HepG2 (cell line): ENCODE data around the gene UNC13D. TPM values are rescaled to one million over a fixed set of nuclear protein-coding genes. Genes with fewer than 3 reads are reported as not detected.

Experiments used
- AGO2 ChIP-seq: fragments of 200-400 bp; formaldehyde crosslinking; optimal IDR thresholded peaks from 2 replicates; pipeline ENCODE3; 2017; ENCODE audit warnings: mild to moderate bottlenecking, low read depth, low read length, moderate library complexity
- ATF3 ChIP-seq: sonication (generic); formaldehyde crosslinking; IDR thresholded peaks from 2 replicates; pipeline ENCODE4 v1.4.0; 2020; ENCODE audit warnings: missing genetic modification reagents
- CREM ChIP-seq, 2 experiments: sonication (generic) in 1 of 2; formaldehyde crosslinking in 1 of 2; IDR thresholded peaks; 2 replicates each; pipeline versions ENCODE4 v1.4.0 to v1.6.1; 2016 to 2020; ENCODE audit warnings: antibody characterized with exemption in 1 of 2, mild to moderate bottlenecking in 1 of 2, missing genetic modification reagents in 1 of 2
- DR1 ChIP-seq: sonication (generic); formaldehyde crosslinking; IDR thresholded peaks from 2 replicates; pipeline ENCODE4 v1.8.0; 2021; ENCODE audit warnings: mild to moderate bottlenecking, missing genetic modification reagents, inconsistent platforms
- E2F5 ChIP-seq: sonication (generic); formaldehyde crosslinking; conservative IDR thresholded peaks from 2 replicates; pipeline ENCODE4 v1.4.0; 2020; ENCODE audit warnings: missing genetic modification reagents
- FOXO1 ChIP-seq: sonication (generic); formaldehyde crosslinking; IDR thresholded peaks from 2 replicates; pipeline ENCODE4 v1.4.0; 2020; ENCODE audit warnings: missing genetic modification reagents
- GATA4 ChIP-seq: sonication (generic); IDR thresholded peaks from 2 replicates; pipeline ENCODE4 v1.6.1; 2016; ENCODE audit warnings: antibody characterized with exemption, low read depth, borderline replicate concordance
- HNRNPL ChIP-seq: fragments of 200-400 bp; formaldehyde crosslinking; IDR thresholded peaks from 2 replicates; pipeline ENCODE4 v1.6.1; 2017; ENCODE audit warnings: mild to moderate bottlenecking, low read depth, low read length
- NR2F6 ChIP-seq, 2 experiments: IDR thresholded peaks; 2 replicates each; pipeline ENCODE4 v1.6.1; 2016; ENCODE audit warnings: antibody characterized with exemption in 1 of 2, mild to moderate bottlenecking in 1 of 2
- RBM22 ChIP-seq: fragments of 200-400 bp; formaldehyde crosslinking; optimal IDR thresholded peaks from 2 replicates; pipeline ENCODE3; 2017; ENCODE audit warnings: mild to moderate bottlenecking, low read length, moderate library complexity
- RERE ChIP-seq: IDR thresholded peaks from 2 replicates; pipeline ENCODE4 v1.6.1; 2016; ENCODE audit warnings: low read depth, missing genetic modification reagents, missing compliant biosample characterization
- SP140L ChIP-seq: sonication (generic); formaldehyde crosslinking; IDR thresholded peaks from 2 replicates; pipeline ENCODE4 v1.4.0; 2020; ENCODE audit warnings: missing genetic modification reagents, borderline replicate concordance
- SPEN ChIP-seq: sonication (generic); formaldehyde crosslinking; IDR thresholded peaks from 2 replicates; pipeline ENCODE4 v1.5.1; 2020; ENCODE audit warnings: low read depth, mild to moderate bottlenecking, missing genetic modification reagents
- TGIF2 ChIP-seq: IDR thresholded peaks from 2 replicates; pipeline ENCODE4 v1.6.1; 2016; ENCODE audit warnings: control low read depth, missing compliant biosample characterization
- ZBTB7B ChIP-seq: sonication (generic); formaldehyde crosslinking; IDR thresholded peaks from 2 replicates; pipeline ENCODE4 v1.4.0; 2020; ENCODE audit warnings: missing genetic modification reagents
- ZFY ChIP-seq: sonication (generic); formaldehyde crosslinking; IDR thresholded peaks from 2 replicates; pipeline ENCODE4 v1.4.0; 2020; ENCODE audit warnings: missing genetic modification reagents
- ZMYM4 ChIP-seq: sonication (generic); formaldehyde crosslinking; IDR thresholded peaks from 2 replicates; pipeline ENCODE4 v1.8.1; 2023; ENCODE audit warnings: mild to moderate bottlenecking, missing genetic modification reagents
- ZNF136 ChIP-seq: sonication (generic); formaldehyde crosslinking; IDR thresholded peaks from 2 replicates; pipeline ENCODE4 v1.8.1; 2022; ENCODE audit warnings: low read depth, mild to moderate bottlenecking, moderate library complexity, missing genetic modification reagents
- ZNF224 ChIP-seq: sonication (generic); formaldehyde crosslinking; IDR thresholded peaks from 2 replicates; pipeline ENCODE4 v1.5.0; 2020; ENCODE audit warnings: mild to moderate bottlenecking, missing genetic modification reagents
- polyA plus RNA-seq, 8 experiments: library from polyadenylated mRNA; depleted of rRNA in 3 of 8; stranded (reverse) in 7 of 8; unstranded in 1 of 8; fragments of >200 nt; fragmentation: Illumina TruSeq in 4 of 8; extraction: Trizol in 4 of 8; gene quantifications; 2 replicates each; pipeline versions ENCODE4 v1.2.1 to v1.2.3, GENCODE V29; 2011 to 2016; ENCODE audit warnings: low read depth in 4 of 8, missing spikeins in 1 of 8, mixed read lengths in 1 of 8; ENCODE audit not compliant: insufficient read depth in 1 of 8
- total RNA-seq, 5 experiments: library from RNA; depleted of rRNA; stranded (reverse); fragments of >200 nt; fragmentation: Illumina TruSeq; extraction: Trizol; gene quantifications; 2 replicates each; pipeline ENCODE4 v1.2.3, GENCODE V29; 2016; ENCODE audit warnings: low read depth in 1 of 5
- TF ChIP-seq, protein P1 (sequence below): sonication (generic); formaldehyde crosslinking; IDR thresholded peaks from 2 replicates; pipeline ENCODE4 v1.8.0; 2022; ENCODE audit warnings: low read depth, missing genetic modification reagents

UNC13D gene
- total and polyA plus RNA-seq, 2 of the 13 experiments (the other 11 are each of a cell fraction or from before 2014, with no cell fraction given) = 29.7 to 42.7 TPM

DNA sequence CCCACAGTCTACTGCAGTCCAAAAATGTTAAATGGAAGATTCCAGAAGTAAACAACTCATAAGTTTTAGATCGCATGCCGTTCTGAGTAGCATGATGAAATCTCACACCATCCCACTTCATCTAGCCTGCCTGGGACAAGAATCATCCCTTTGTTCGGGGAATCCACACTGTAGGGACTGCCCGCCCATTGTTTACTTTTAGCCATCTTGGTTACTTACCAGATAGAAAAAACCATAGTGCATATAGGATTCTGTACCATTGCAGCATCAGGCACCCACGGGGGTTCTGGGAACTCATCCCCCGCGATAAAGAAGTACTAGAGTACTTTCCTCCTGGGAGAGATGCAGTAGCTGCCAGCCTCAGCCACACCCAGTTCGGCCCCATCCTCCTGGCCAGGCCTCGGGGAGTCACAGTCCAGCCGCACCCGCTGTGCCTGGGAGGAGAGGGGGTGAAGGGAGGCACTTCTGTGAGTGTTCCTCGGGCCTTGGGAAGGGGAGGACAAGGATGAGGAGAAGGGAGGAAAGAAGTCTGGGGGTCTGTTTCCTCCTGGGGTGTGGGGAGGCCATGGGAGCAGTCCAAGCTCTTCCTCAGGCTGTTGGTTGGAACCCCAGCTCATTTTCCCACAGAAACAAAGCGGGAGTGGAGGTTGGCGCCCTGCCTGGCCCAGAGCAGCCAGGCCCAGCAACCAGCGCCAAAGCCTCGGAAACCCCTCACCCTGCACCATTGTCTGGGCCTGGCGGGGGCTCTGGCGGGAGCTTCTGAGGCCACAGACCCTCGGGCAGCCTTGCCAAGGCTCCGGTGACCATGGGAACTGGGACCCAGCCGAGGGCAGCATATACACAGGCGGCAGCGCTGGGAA lies 25.3 kb upstream of the UNC13D start (continued):
- TF ChIP-seq, protein P1, sequence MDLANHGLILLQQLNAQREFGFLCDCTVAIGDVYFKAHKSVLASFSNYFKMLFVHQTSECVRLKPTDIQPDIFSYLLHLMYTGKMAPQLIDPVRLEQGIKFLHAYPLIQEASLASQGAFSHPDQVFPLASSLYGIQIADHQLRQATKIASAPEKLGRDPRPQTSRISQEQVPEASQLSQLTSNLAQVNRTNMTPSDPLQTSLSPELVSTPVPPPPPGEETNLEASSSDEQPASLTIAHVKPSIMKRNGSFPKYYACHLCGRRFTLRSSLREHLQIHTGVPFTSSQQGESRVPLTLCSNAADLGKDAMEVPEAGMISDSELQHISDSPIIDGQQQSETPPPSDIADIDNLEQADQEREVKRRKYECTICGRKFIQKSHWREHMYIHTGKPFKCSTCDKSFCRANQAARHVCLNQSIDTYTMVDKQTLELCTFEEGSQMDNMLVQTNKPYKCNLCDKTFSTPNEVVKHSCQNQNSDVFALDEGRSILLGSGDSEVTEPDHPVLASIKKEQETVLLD (CRISPR knock-in tag) = no peak; the same call in 1 of the 2 replicates
- TF ChIP-seq SPEN (peak; percentile 72; the same call in 1 of the 2 replicates), CREM (IDR thresholded peaks at IDR 0.05) (peak; percentile 52; the same call in 1 of the 2 replicates), CREM (CRISPR knock-in tag; IDR thresholded peaks at IDR 0.05) (no peak), GATA4 (peak; percentile 19; the same call in 1 of the 2 replicates), TGIF2 (peak; percentile 53), FOXO1 (CRISPR knock-in tag) (peak; percentile 89; the same call in 1 of the 2 replicates), ATF3 (CRISPR knock-in tag) (peak; percentile 85), ZBTB7B (peak; percentile 85), HNRNPL (peak; percentile 46; the same call in 1 of the 2 replicates), ZNF224 (CRISPR knock-in tag) (0 out of 2 replicates have a peak, but pooled peaks have one; percentile 70), E2F5 (CRISPR knock-in tag) (no peak), ZMYM4 (CRISPR knock-in tag) (peak; percentile 49), SP140L (CRISPR knock-in tag) (peak; percentile 48; the same call in 1 of the 2 replicates), NR2F6 (IDR thresholded peaks at IDR 0.05) (peak; percentile 42; the same call in 1 of the 2 replicates), NR2F6 (CRISPR knock-in tag; IDR thresholded peaks at IDR 0.05) (peak; percentile 68), ZFY (CRISPR knock-in tag) (peak; percentile 62), DR1 (CRISPR knock-in tag) (no peak), AGO2 (peak; percentile 91), RERE (CRISPR knock-in tag) (0 out of 2 replicates have a peak, but pooled peaks have one; percentile 14), ZNF136 (CRISPR knock-in tag) (peak; percentile 63; the same call in 1 of the 2 replicates), RBM22 (peak; percentile 17)
